B cell (primary cell): ENCODE results near the gene RSPH9. TPM values are rescaled to one million over a fixed set of nuclear protein-coding genes. Genes with fewer than 3 reads are reported as not detected.

Source experiments
- ATAC-seq: fragments of 200-7000 bp; cut with Tn5 transposase; one replicate; pipeline ENCODE4 v1.10.0; 2021; ENCODE audit warnings: low read depth, mild to moderate bottlenecking, moderate number of reproducible peaks, moderate library complexity
- CTCF ChIA-PET: fragments of 350-600 bp; sonication (Branson Sonifier 250); formaldehyde crosslinking; loops from one replicate; lab custom pipeline; 2021; ENCODE audit warnings: antibody characterized with exemption, inconsistent platforms; lab: Charles Lee
- POLR2A ChIA-PET: fragments of 350-600 bp; sonication (Branson Sonifier 250); formaldehyde crosslinking; loops from one replicate; lab custom pipeline; 2021; ENCODE audit warnings: antibody characterized with exemption; lab: Charles Lee
- DNase-seq: peaks from one replicate; pipeline ENCODE4 v3.0.0; 2013
- H2AFZ ChIP-seq: 2 replicates; pipeline ENCODE4 v1.6.1; 2012; ENCODE audit warnings: mild to moderate bottlenecking, low read depth, low read length; ENCODE audit not compliant: insufficient read depth, poor library complexity, severe bottlenecking
- H3K27ac ChIP-seq, 2 donors: 1 replicate in 1 of 2; 2 replicates in 1 of 2; pipeline ENCODE4 v1.5.1; 2012 to 2013; ENCODE audit warnings: low read length in 2 of 2, mild to moderate bottlenecking in 2 of 2, moderate library complexity in 1 of 2
- H3K27me3 ChIP-seq, 4 experiments: fragments of 200-600 bp in 1 of 4; sonication (generic) in 1 of 4; replicated peaks in 1 of 4; 1 replicate in 2 of 4; 2 replicates in 2 of 4; pipeline versions ENCODE4 v1.6.1 to v1.7.0; 2013 to 2016; ENCODE audit warnings: low read length in 3 of 4, mild to moderate bottlenecking in 2 of 4, mixed read lengths in 1 of 4, moderate library complexity in 1 of 4; ENCODE audit not compliant: insufficient read depth in 4 of 4, control insufficient read depth in 3 of 4; ENCODE audit errors: control extremely low read depth in 1 of 4
- H3K36me3 ChIP-seq, 2 experiments: replicated peaks in 1 of 2; 1 replicate in 1 of 2; 2 replicates in 1 of 2; pipeline versions ENCODE4 v1.6.1 to v1.7.1; 2013; ENCODE audit warnings: low read length in 1 of 2; ENCODE audit not compliant: insufficient read depth in 2 of 2, control insufficient read depth in 1 of 2; ENCODE audit errors: control extremely low read depth in 1 of 2, extremely low read depth in 1 of 2
- H3K4me1 ChIP-seq, 2 donors: fragments of 200-600 bp in 1 of 2; sonication (generic) in 1 of 2; 1 replicate in 1 of 2; 2 replicates in 1 of 2; pipeline versions ENCODE4 v1.5.1 to v1.6.1; 2013 to 2017; ENCODE audit warnings: low read length in 2 of 2; ENCODE audit not compliant: control insufficient read depth in 2 of 2, insufficient read depth in 2 of 2
- H3K4me2 ChIP-seq: replicated peaks from 2 replicates; pipeline ENCODE3; 2012; ENCODE audit warnings: mild to moderate bottlenecking, low read depth, low read length; ENCODE audit not compliant: poor library complexity, severe bottlenecking
- H3K4me3 ChIP-seq, 5 experiments: fragments of 200-600 bp in 1 of 5; sonication (generic) in 1 of 5; 1 replicate in 3 of 5; 2 replicates in 2 of 5; pipeline versions ENCODE4 v1.5.1 to v1.7.0; 2011 to 2016; ENCODE audit warnings: low read length in 4 of 5, mild to moderate bottlenecking in 4 of 5, low read depth in 2 of 5, control low read depth in 1 of 5, moderate library complexity in 1 of 5; ENCODE audit not compliant: insufficient read depth in 1 of 5; ENCODE audit errors: control extremely low read depth in 1 of 5, extremely low read depth in 1 of 5
- H3K79me2 ChIP-seq: fragments of 200-600 bp; sonication (generic); one replicate; pipeline ENCODE4 v1.6.0; 2016; ENCODE audit warnings: low read length; ENCODE audit not compliant: control insufficient read depth, insufficient read depth
- H3K9ac ChIP-seq: fragments of 200-600 bp; sonication (generic); 2 replicates; pipeline ENCODE4 v1.6.1; 2017; ENCODE audit warnings: mild to moderate bottlenecking, low read length, moderate library complexity
- H3K9me3 ChIP-seq, 3 donors: one replicate each; pipeline versions ENCODE4 v1.6.1 to v1.7.1; 2013; ENCODE audit warnings: low read length in 2 of 3; ENCODE audit not compliant: control insufficient read depth in 2 of 3, insufficient read depth in 1 of 3; ENCODE audit errors: control extremely low read depth in 1 of 3
- H4K20me1 ChIP-seq: 2 replicates; pipeline ENCODE4 v1.6.0; 2012; ENCODE audit warnings: mild to moderate bottlenecking, low read length; ENCODE audit not compliant: insufficient read depth, control insufficient read depth, poor library complexity, severe bottlenecking
- H3K27ac Mint-ChIP-seq: one replicate; pipeline ENCODE4 v1.8.0; 2021; ENCODE audit warnings: mixed read lengths
- H3K27me3 Mint-ChIP-seq: one replicate; pipeline ENCODE4 v1.8.0; 2021; ENCODE audit warnings: mixed read lengths
- H3K4me1 Mint-ChIP-seq: one replicate; pipeline ENCODE4 v1.8.0; 2021; ENCODE audit warnings: mixed read lengths
- H3K4me3 Mint-ChIP-seq: one replicate; pipeline ENCODE4 v1.8.0; 2021; ENCODE audit warnings: mixed read lengths
- H3K9me3 Mint-ChIP-seq: one replicate; pipeline ENCODE4 v1.8.0; 2022; ENCODE audit warnings: mixed read lengths; ENCODE audit not compliant: insufficient read depth
- EZH2 ChIP-seq: IDR thresholded peaks from 2 replicates; pipeline ENCODE4 v1.6.1; 2012; ENCODE audit warnings: borderline replicate concordance, low read depth, mild to moderate bottlenecking, moderate library complexity, low read length; ENCODE audit not compliant: insufficient read depth, poor library complexity, severe bottlenecking
- WGBS: methylation state at CpG from one replicate; pipeline ENCODE4 v1.1.5; 2013; ENCODE audit warnings: missing lambda C conversion rate; ENCODE audit not compliant: insufficient coverage; 5-methylcytosine and 5-hydroxymethylcytosine counted together
- intact Hi-C: fragments of 100-400 bp; cut with micrococcal nuclease; formaldehyde crosslinking; loops from one replicate; pipeline ENCODE4 v1.10.0; 2022
- polyA plus RNA-seq: library from polyadenylated mRNA; depleted of rRNA; stranded (reverse); fragments of >200 nt; gene quantifications from 2 replicates; pipeline ENCODE4 v1.2.3, GENCODE V29; 2012
- total RNA-seq, 2 donors: library from RNA; stranded (reverse); fragments of 120-200 nt in 1 of 2; gene quantifications; 1 replicate in 1 of 2; 2 replicates in 1 of 2; pipeline versions ENCODE4 v1.2.3 to v1.2.4, GENCODE V29; 2013 to 2022
- TF ChIP-seq, protein P1 (sequence below): fragments of 200-600 bp; IDR thresholded peaks from one replicate; pipeline ENCODE4 v1.8.0; 2022; ENCODE audit warnings: antibody characterized with exemption, mild to moderate bottlenecking

RSPH9 gene
- total and polyA plus RNA-seq, 2 donors (not counting 1 experiment from before 2014, with no cell fraction given): 0.04 TPM; not detected in 1

- intact Hi-C loops: loop anchor here (1.0 to 10.0 kb wide), 11 partner anchors 16 to 700 kb away; partner anchors contain the start of genes CNPY3, DNPH1, KLHDC3 and MRPS18A
- peak overlapping the region; percentile 100 for H3K4me3 Mint-ChIP-seq
- DNase-seq (peak; percentile 95), ATAC-seq (peak; percentile 66)
- Histone ChIP-seq H3K4me2 (peak overlapping the region; percentile 96), H3K4me3 (peak overlapping the region; percentile 64 to 96 (median 90)), H4K20me1 (peaks cover 3% of the 10 kb centered on the region), H3K27me3 (no peaks in the 10 kb centered on the region), H3K9ac (peak overlapping the region; percentile 88), H3K79me2 (peaks cover 25% of the 10 kb centered on the region), H3K9me3 (peaks cover 0 to 3% (median 0%) of the 10 kb centered on the region in 3 donors), H3K4me1 (peaks cover 22 to 33% of the 10 kb centered on the region in 2 donors), H3K27ac (peak overlapping the region; percentile 70 to 84), H2AFZ (peak overlapping the region; percentile 96), H3K36me3 (peaks cover 0 to 23% of the 10 kb centered on the region in 2 experiments)
- no peaks in the 10 kb centered on the region for H3K9me3 Mint-ChIP-seq
- H3K4me1 Mint-ChIP-seq: peaks cover 32% of the 10 kb centered on the region
- ChIA-PET POLR2A (interaction anchor here (0.5 to 1.7 kb wide), 14 partner anchors 14 to 1066 kb away, joined by 3 to 9 read pairs (median 3); partner anchors contain the start of genes AARS2, HSP90AB1, POLH and RSPH9), CTCF (interaction anchor here (0.7 to 2.5 kb wide), 6 partner anchors 16 to 449 kb away, joined by 4 to 14 read pairs (median 5); partner anchors contain the start of genes POLH and XPO5)
- WGBS: under 1% methylated on average over 34 of the region's 41 CpGs
- H3K27ac Mint-ChIP-seq: peak overlapping the region; percentile 99
- no peaks in the 10 kb centered on the region for H3K27me3 Mint-ChIP-seq
- no peak for TF ChIP-seq EZH2
- TF ChIP-seq, protein P1, sequence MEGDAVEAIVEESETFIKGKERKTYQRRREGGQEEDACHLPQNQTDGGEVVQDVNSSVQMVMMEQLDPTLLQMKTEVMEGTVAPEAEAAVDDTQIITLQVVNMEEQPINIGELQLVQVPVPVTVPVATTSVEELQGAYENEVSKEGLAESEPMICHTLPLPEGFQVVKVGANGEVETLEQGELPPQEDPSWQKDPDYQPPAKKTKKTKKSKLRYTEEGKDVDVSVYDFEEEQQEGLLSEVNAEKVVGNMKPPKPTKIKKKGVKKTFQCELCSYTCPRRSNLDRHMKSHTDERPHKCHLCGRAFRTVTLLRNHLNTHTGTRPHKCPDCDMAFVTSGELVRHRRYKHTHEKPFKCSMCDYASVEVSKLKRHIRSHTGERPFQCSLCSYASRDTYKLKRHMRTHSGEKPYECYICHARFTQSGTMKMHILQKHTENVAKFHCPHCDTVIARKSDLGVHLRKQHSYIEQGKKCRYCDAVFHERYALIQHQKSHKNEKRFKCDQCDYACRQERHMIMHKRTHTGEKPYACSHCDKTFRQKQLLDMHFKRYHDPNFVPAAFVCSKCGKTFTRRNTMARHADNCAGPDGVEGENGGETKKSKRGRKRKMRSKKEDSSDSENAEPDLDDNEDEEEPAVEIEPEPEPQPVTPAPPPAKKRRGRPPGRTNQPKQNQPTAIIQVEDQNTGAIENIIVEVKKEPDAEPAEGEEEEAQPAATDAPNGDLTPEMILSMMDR: no peak
Observed at GRCh38 chr6:43629505-43630300, 15.1 kb upstream of the RSPH9 start.
